Esophagus (tissue), 2 donors: ENCODE data around the gene INTS14. TPM values are rescaled to one million over a fixed set of nuclear protein-coding genes. Genes with fewer than 3 reads are reported as not detected.
"Not testable (repeated sequence)": the region's sequence is repeated elsewhere in the genome, so short reads cannot be mapped to it uniquely, and the experiment has no call there.

Experiments used
- H3K27ac ChIP-seq, 2 donors: one replicate each; pipeline ENCODE4 v1.5.1; 2013; ENCODE audit warnings: low read depth in 2 of 2, mild to moderate bottlenecking in 2 of 2, inconsistent platforms in 1 of 2, low read length in 1 of 2, moderate library complexity in 1 of 2
- H3K27me3 ChIP-seq, 2 donors: one replicate each; pipeline ENCODE4 v1.6.1; 2013; ENCODE audit warnings: low read length in 2 of 2, control low read depth in 1 of 2, mild to moderate bottlenecking in 1 of 2; ENCODE audit not compliant: insufficient read depth in 2 of 2, control insufficient read depth in 1 of 2
- H3K36me3 ChIP-seq, 2 donors: one replicate each; pipeline ENCODE4 v1.6.1; 2013; ENCODE audit warnings: low read length in 1 of 2; ENCODE audit not compliant: control insufficient read depth in 2 of 2, insufficient read depth in 2 of 2
- H3K4me1 ChIP-seq, 2 donors: one replicate each; pipeline ENCODE4 v1.6.1; 2013; ENCODE audit warnings: low read length in 1 of 2; ENCODE audit not compliant: control insufficient read depth in 2 of 2, insufficient read depth in 2 of 2
- H3K4me3 ChIP-seq, 2 donors: one replicate each; pipeline ENCODE4 v1.5.1; 2013; ENCODE audit warnings: low read length in 2 of 2, mild to moderate bottlenecking in 2 of 2, low read depth in 1 of 2, moderate library complexity in 1 of 2
- H3K9me3 ChIP-seq, 2 donors: one replicate each; pipeline ENCODE4 v1.6.1; 2013; ENCODE audit warnings: mild to moderate bottlenecking in 2 of 2, low read depth in 1 of 2, low read length in 1 of 2, moderate library complexity in 1 of 2; ENCODE audit not compliant: control insufficient read depth in 2 of 2, insufficient read depth in 1 of 2
- WGBS, 2 donors: extraction: QIAGEN DNeasy Blood & Tissue Kit; methylation state at CpG; one replicate each; pipeline ENCODE4 v1.1.7; 2013; 5-methylcytosine and 5-hydroxymethylcytosine counted together
- polyA plus RNA-seq, 2 donors: library from polyadenylated mRNA; stranded (reverse); fragments of 200-250 nt; gene quantifications; one replicate each; pipeline ENCODE4 v1.2.3, GENCODE V29; 2013
- donor health status: healthy with polysubstance abuse.
- donor health status: Bipolar disorder and iron deficiency.

Gene INTS14
- polyA plus RNA-seq, 2 donors, result 8.6 to 18.3 TPM

DNA sequence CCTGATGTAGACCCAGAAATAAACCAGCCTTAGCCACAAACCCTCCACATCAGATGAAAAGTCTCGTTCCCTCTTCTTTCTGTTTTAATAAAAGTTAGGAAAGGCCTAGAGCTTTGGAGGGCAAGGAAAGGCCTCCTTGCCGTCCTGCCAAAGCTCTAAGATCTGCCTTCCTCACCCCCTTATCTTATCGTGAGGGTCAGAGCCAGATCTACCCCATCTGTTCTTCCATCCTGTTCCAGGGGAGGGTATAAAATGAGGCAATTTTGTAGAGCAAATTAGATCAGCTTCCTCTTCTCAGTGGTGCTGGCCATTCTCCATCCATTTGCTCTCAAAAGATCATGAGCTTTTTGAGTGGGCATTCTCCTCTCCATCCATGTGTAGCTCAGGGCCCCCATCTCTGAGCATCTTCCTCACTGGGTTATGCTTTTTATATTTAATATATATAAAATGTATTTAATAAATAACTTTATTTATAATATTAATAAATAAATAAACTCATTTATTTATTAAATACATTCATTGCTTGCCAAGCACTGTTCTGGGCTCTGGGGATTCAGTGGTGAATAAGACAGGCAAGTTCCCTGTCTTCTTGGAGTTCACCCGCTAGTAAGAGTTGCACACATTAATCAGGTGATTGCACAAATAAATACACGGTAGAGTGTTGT, 8.8 kb upstream of the INTS14 start:
- WGBS, 2 donors, result 73 to 76% methylated on average over 5 of the region's 5 CpGs
- H3K4me1 ChIP-seq, result no peaks in the 10 kb centered on the region
- no peaks in the 10 kb centered on the region for H3K27me3 ChIP-seq
- H3K9me3 ChIP-seq, result no peaks in the 10 kb centered on the region
- H3K4me3 ChIP-seq, result no peak overlapping the region
- no peak overlapping the region for H3K27ac ChIP-seq
- H3K36me3 ChIP-seq, result no peaks in the 10 kb centered on the region

DNA sequence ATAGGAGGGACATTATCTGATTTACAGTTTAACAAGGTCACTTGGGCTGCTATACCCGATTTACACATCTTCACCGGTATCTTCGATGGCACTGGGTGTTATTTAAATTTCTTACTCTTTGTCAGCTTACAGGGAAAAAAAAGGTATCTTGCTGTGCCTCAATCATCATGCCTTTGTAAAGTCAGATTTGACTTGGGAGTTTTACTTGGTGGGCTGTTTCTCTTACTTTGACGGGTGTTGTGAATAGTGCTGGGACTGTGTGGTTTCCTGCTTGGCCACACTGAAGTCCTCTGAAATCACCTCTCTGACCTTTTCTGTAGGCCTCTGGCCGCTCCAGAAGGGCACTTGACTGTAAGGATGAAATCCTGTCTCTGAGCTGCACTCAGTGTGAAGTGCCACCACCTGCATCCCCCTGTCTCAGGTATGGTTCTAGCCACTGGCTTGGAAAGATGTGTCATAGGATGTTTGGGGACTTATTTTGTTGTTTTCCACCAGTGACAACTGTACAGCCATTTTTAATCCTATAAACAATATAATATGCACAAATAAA, 7.7 kb upstream of the INTS14 start:
- WGBS, 2 donors, result 67 to 74% methylated on average over 5 of the region's 5 CpGs
- H3K9me3 ChIP-seq, result no peaks in the 10 kb centered on the region
- H3K4me1 ChIP-seq, result no peaks in the 10 kb centered on the region
- H3K4me3 ChIP-seq, result no peak overlapping the region
- no peaks in the 10 kb centered on the region for H3K36me3 ChIP-seq
- H3K27ac ChIP-seq, result no peak overlapping the region
- H3K27me3 ChIP-seq, result no peaks in the 10 kb centered on the region

GRCh38 chr15:65615887-65616286, 5.0 kb upstream of the INTS14 start:
- H3K27ac ChIP-seq, H3K27me3 ChIP-seq, H3K4me1 ChIP-seq, H3K36me3 ChIP-seq, H3K9me3 ChIP-seq, H3K4me3 ChIP-seq: not testable (repeated sequence)
- WGBS, 2 donors, result 92 to 100% methylated on average over 1 of the region's 1 CpG

- H3K36me3 ChIP-seq, result no peaks in the 10 kb centered on the region
- WGBS, 2 donors, result 77 to 82% methylated on average over 6 of the region's 6 CpGs
- H3K27ac ChIP-seq, result no peak overlapping the region
- H3K9me3 ChIP-seq, result no peaks in the 10 kb centered on the region
- no peak overlapping the region for H3K4me3 ChIP-seq
- peaks cover 0 to 3% of the 10 kb centered on the region in 2 donors for H3K4me1 ChIP-seq
- H3K27me3 ChIP-seq, result no peaks in the 10 kb centered on the region
These were observed 2.2 kb upstream of the INTS14 start for GRCh38 chr15:65612949-65613744.

DNA sequence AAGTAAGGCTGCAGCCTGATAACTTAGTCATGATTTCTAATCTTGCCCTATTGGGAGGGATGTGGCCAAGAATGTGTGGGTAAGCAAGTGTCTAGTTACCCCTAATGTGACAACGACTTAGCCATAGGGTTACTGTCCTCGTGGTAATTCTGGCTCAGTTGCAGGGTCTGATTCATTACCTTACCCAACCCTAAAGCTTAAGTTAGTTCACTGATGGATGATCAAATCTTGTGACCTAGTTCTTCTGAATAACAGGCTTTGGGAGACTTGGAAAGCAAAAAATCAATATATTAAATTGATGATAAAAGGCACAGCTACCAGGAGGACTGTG, 1.6 kb upstream of the INTS14 start:
- Histone ChIP-seq H3K4me3 (no peak overlapping the region), H3K27ac (peak overlapping the region; percentile 12 to 99), H3K36me3 (no peaks in the 10 kb centered on the region), H3K9me3 (no peaks in the 10 kb centered on the region), H3K4me1 (peaks cover 0 to 3% of the 10 kb centered on the region in 2 donors), H3K27me3 (no peaks in the 10 kb centered on the region)
- 37 to 47% methylated on average over 2 of the region's 2 CpGs for WGBS, 2 donors

DNA sequence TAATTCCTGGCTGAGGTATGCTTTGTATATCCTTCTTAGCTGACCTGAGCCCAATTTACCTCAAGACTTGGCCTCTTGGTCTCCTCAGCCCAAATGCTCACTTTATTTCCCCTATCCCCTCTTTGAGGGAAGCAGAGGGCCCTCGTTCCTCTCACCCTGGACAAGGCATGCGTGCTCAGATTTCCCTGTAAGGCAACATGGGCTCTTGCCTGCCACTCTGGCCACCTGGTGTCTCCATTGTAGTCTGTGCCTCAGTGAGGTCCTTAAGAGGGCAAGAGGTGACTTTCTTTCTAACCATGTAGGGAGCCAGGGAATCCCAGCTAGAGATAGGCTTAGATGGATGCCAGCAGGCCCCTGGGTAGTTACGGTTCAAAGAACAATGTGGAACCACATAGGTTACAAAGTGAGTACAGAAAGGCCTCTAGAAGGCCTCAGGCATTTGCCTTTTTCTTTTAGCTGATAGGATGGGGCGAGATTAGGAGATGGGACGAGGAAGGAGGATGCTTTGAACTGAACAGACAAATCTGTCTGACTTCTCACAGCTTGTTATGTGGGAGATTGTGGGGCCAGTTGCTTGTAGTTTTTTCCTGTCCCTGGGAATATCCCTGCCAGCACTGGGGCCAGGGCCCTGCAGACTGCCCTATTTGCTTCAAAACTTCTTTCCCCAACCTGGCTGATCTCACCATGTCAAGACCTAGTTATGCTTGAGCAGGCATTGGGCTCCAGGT, 1.1 kb upstream of the INTS14 start:
- Histone ChIP-seq H3K4me1 (peaks cover 0 to 3% of the 10 kb centered on the region in 2 donors), H3K4me3 (peak overlapping the region; percentile 74 to 81)
- 72 to 75% methylated on average over 5 of the region's 5 CpGs for WGBS, 2 donors

DNA sequence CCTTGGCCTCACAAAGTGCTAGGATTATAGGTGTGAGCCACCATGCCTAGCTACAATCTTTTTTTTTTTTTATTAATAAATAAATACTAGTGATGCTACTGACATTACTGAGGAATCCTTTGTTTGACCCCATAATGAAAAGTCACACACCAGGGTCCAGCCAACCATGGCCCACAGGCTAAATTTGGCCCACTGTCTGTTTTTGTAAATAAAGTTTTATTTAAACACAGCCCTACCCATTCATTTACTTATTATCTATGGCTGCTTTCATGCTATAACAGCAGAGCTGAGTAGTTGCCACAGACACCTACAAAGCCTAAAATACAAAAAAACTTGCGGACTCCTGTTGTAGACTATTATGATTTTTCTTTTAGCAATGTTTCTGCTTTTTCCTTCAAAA, 7.4 kb downstream of the INTS14 start:
- H3K27ac ChIP-seq, result no peak overlapping the region
- H3K27me3 ChIP-seq, result no peaks in the 10 kb centered on the region
- H3K4me1 ChIP-seq, result no peaks in the 10 kb centered on the region
- peaks cover 0 to 3% of the 10 kb centered on the region in 2 donors for H3K36me3 ChIP-seq
- H3K4me3 ChIP-seq, result no peak overlapping the region
- WGBS, 2 donors, result 99 to 100% methylated on average over 1 of the region's 1 CpG
- H3K9me3 ChIP-seq, result no peaks in the 10 kb centered on the region

More for the DNA sequence above, 1.1 kb upstream of the INTS14 start:
- Histone ChIP-seq H3K36me3 (no peaks in the 10 kb centered on the region), H3K27me3 (no peaks in the 10 kb centered on the region), H3K27ac (peak overlapping the region; percentile 97 to 99), H3K9me3 (no peaks in the 10 kb centered on the region)

DNA sequence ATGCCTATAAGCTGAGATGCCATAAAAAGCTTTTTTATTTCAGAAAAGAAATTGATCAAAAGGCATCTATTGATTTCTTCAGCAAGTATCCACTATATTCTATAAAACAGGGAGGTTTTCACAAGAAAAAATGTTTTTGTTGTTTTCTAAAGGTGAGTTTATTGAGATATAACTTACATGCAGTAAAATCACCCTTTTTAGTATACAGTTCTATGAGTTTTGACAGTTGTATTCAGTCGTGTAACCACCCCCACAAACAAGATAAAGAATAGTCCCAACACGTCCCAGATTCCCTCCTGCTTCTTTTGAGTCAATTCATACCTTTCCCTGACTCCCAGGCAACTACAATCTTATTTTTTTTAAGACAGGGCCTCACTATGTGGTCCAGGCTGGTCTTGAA, 7.8 kb downstream of the INTS14 start:
- H3K27me3 ChIP-seq, result no peaks in the 10 kb centered on the region
- WGBS, 2 donors, result 55 to 60% methylated on average over 2 of the region's 2 CpGs
- H3K27ac ChIP-seq, result no peak overlapping the region
- no peaks in the 10 kb centered on the region for H3K9me3 ChIP-seq
- H3K36me3 ChIP-seq, result peaks cover 0 to 3% of the 10 kb centered on the region in 2 donors
- H3K4me1 ChIP-seq, result no peaks in the 10 kb centered on the region
- H3K4me3 ChIP-seq, result no peak overlapping the region

DNA sequence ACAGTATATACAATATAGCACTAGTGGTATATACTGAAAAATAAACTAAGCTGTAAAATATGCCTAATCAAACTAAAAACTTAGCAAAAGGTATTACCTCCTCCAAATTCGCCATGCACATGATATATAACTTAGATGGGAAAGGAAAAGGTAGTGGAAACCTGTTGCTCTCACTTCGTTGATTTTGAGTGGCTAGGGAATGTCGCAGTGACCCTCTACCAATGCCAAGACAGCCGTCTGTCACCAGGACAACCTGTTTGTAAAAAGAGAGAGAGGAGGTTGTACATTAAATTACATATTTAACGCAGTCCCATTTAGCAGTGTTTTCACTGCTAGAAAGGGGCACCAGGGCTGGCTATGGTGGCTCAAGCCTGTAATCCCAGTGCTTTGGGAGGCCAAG, 11.3 kb downstream of the INTS14 start:
- Histone ChIP-seq H3K27ac (no peak overlapping the region), H3K9me3 (no peaks in the 10 kb centered on the region), H3K36me3 (peaks cover 0 to 3% of the 10 kb centered on the region in 2 donors), H3K4me3 (no peak overlapping the region), H3K4me1 (no peaks in the 10 kb centered on the region), H3K27me3 (no peaks in the 10 kb centered on the region)
- WGBS, 2 donors, result 94 to 97% methylated on average over 5 of the region's 5 CpGs
